A549 (cell line): Measurements from ENCODE around the gene ITGA1. TPM values are rescaled to one million over a fixed set of nuclear protein-coding genes. Genes with fewer than 3 reads are reported as not detected.

Source experiments
- ATAC-seq, 2 experiments: fragments of 200-7000 bp in 1 of 2; fragments of >200 bp in 1 of 2; cut with Nextera tagmentation in 1 of 2; cut with Tn5 transposase in 1 of 2; 3 replicates each; pipeline versions ENCODE4 v1.8.0 to v1.9.1; 2018 to 2020; ENCODE audit warnings: mild to moderate bottlenecking in 1 of 2, moderate library complexity in 1 of 2
- CTCF ChIA-PET: fragments of 300-600 bp; sonication (Branson Sonifier 250); formaldehyde crosslinking; extraction: SDS; loops from one replicate; lab custom pipeline; 2021; ENCODE audit warnings: antibody characterized with exemption, inconsistent platforms; lab: Yijun Ruan, JAX
- POLR2A ChIA-PET: fragments of 350-600 bp; formaldehyde crosslinking; extraction: SDS; loops from one replicate; lab custom pipeline; 2021; ENCODE audit warnings: antibody characterized with exemption, inconsistent platforms; lab: Yijun Ruan, JAX
- DNase-seq, 2 experiments: peaks; one replicate each; pipeline versions ENCODE4 v3.0.0 to v3.0.0-alpha.2; 2011 to 2016; ENCODE audit warnings: low read depth in 1 of 2, low spot score in 1 of 2
- FAIRE-seq: peaks from 2 replicates; lab custom pipeline; 2011; peaks lifted over from hg19 to GRCh38; lab: Jason Lieb, UNC
- H3K27ac ChIP-seq, 2 experiments: fragments of >200 bp; sonication (Bioruptor Twin); formaldehyde crosslinking; 3 replicates each; pipeline ENCODE4 v1.5.1; 2016 to 2017
- H3K4me1 ChIP-seq: fragments of >200 bp; sonication (Bioruptor Twin); formaldehyde crosslinking; 3 replicates; pipeline ENCODE4 v1.6.1; 2016
- H3K4me2 ChIP-seq: fragments of >200 bp; sonication (Bioruptor Twin); formaldehyde crosslinking; 3 replicates; pipeline ENCODE4 v1.6.1; 2016
- H3K4me3 ChIP-seq: fragments of >200 bp; sonication (Bioruptor Twin); formaldehyde crosslinking; 3 replicates; pipeline ENCODE4 v1.5.1; 2016
- H3K9me3 ChIP-seq: fragments of >200 bp; sonication (Bioruptor Twin); formaldehyde crosslinking; 3 replicates; pipeline ENCODE4 v1.6.1; 2016
- BHLHE40 ChIP-seq: IDR thresholded peaks from 2 replicates; pipeline ENCODE4 v1.6.1; 2012; ENCODE audit warnings: low read depth, low read length, inconsistent platforms
- CHD2 ChIP-seq: fragments of 150-350 bp; IDR thresholded peaks from 2 replicates; pipeline ENCODE4 v1.6.1; 2014; ENCODE audit warnings: low read length; ENCODE audit not compliant: partially characterized antibody
- E2F6 ChIP-seq: IDR thresholded peaks from 2 replicates; pipeline ENCODE4 v1.6.1; 2012; ENCODE audit warnings: low read depth, borderline replicate concordance
- EHF ChIP-seq: fragments of 250-450 bp; sonication (Bioruptor Pico); IDR thresholded peaks from 2 replicates; pipeline ENCODE4 v1.5.0; 2020; ENCODE audit warnings: mild to moderate bottlenecking
- EP300 ChIP-seq, 2 experiments: fragments of >200 bp; sonication (Bioruptor Twin); formaldehyde crosslinking; IDR thresholded peaks; 2 replicates in 1 of 2; 3 replicates in 1 of 2; pipeline ENCODE4 v1.6.1; 2016 to 2017
- ESRRA ChIP-seq: fragments of 150-350 bp; IDR thresholded peaks from 2 replicates; pipeline ENCODE4 v1.6.1; 2014; ENCODE audit warnings: mild to moderate bottlenecking, low read length, borderline replicate concordance
- FOSB ChIP-seq: fragments of 250-450 bp; sonication (Bioruptor Pico); IDR thresholded peaks from 2 replicates; pipeline ENCODE4 v1.5.0; 2020; ENCODE audit warnings: mild to moderate bottlenecking, moderate library complexity
- FOSL2 ChIP-seq, 2 experiments: fragments of 450-650 bp in 1 of 2; fragments of >200 bp in 1 of 2; sonication (Bioruptor Twin) in 1 of 2; formaldehyde crosslinking; IDR thresholded peaks; 2 replicates each; pipeline versions ENCODE4 v1.5.0 to v1.6.1; 2016 to 2020; ENCODE audit warnings: mild to moderate bottlenecking in 1 of 2, moderate library complexity in 1 of 2
- GATA3 ChIP-seq: IDR thresholded peaks from 2 replicates; pipeline ENCODE4 v1.6.1; 2012; ENCODE audit warnings: borderline replicate concordance
- HDAC2 ChIP-seq: fragments of 200-600 bp; sonication (generic); IDR thresholded peaks from 2 replicates; pipeline ENCODE4 v1.6.1; 2016
- HEYL ChIP-seq: fragments of 250-450 bp; sonication (Bioruptor Pico); IDR thresholded peaks from 2 replicates; pipeline ENCODE4 v1.8.0; 2021; ENCODE audit warnings: mild to moderate bottlenecking, moderate library complexity
- KDM5A ChIP-seq: fragments of 200-600 bp; sonication (generic); IDR thresholded peaks from 2 replicates; pipeline ENCODE4 v1.6.1; 2016; ENCODE audit warnings: antibody characterized with exemption, mild to moderate bottlenecking
- MAFK ChIP-seq: fragments of 450-650 bp; IDR thresholded peaks from 2 replicates; pipeline ENCODE4 v1.6.1; 2014; ENCODE audit not compliant: partially characterized antibody
- MAZ ChIP-seq: fragments of 150-350 bp; IDR thresholded peaks from 2 replicates; pipeline ENCODE4 v1.6.1; 2014; ENCODE audit warnings: antibody characterized with exemption, low read depth, low read length, borderline replicate concordance
- MYC ChIP-seq: IDR thresholded peaks from 2 replicates; pipeline ENCODE4 v1.6.1; 2012; ENCODE audit warnings: mild to moderate bottlenecking, inconsistent platforms, low read length, improper control_type of control experiment, borderline replicate concordance
- PHF8 ChIP-seq: fragments of 200-600 bp; sonication (generic); IDR thresholded peaks from 2 replicates; pipeline ENCODE4 v1.6.1; 2016; ENCODE audit warnings: low read depth, mild to moderate bottlenecking, antibody characterized with exemption, moderate library complexity, borderline replicate concordance
- POLR2A ChIP-seq: IDR thresholded peaks from 2 replicates; pipeline ENCODE4 v1.6.1; 2012; ENCODE audit warnings: mild to moderate bottlenecking, low read length
- RFX5 ChIP-seq: fragments of 450-650 bp; IDR thresholded peaks from 2 replicates; pipeline ENCODE4 v1.7.1; 2014; ENCODE audit warnings: antibody characterized with exemption, mild to moderate bottlenecking, moderate library complexity
- RNF2 ChIP-seq: fragments of 200-600 bp; sonication (generic); IDR thresholded peaks from 2 replicates; pipeline ENCODE4 v1.6.1; 2016; ENCODE audit warnings: low read depth, mild to moderate bottlenecking, antibody characterized with exemption, moderate library complexity, borderline replicate concordance
- SMC3 ChIP-seq: fragments of >200 bp; sonication (Bioruptor Twin); formaldehyde crosslinking; IDR thresholded peaks from 3 replicates; pipeline ENCODE4 v1.6.1; 2018; ENCODE audit warnings: inconsistent platforms
- SREBF2 ChIP-seq: fragments of 450-650 bp; IDR thresholded peaks from 2 replicates; pipeline ENCODE4 v1.6.1; 2014; ENCODE audit warnings: mild to moderate bottlenecking, moderate library complexity
- TP53 ChIP-seq: fragments of 250-450 bp; sonication (Bioruptor Pico); IDR thresholded peaks from 2 replicates; pipeline ENCODE4 v1.5.0; 2021; ENCODE audit warnings: mild to moderate bottlenecking, moderate library complexity
- ZFP36 ChIP-seq: fragments of 450-650 bp; IDR thresholded peaks from 2 replicates; pipeline ENCODE4 v1.6.1; 2014; ENCODE audit warnings: borderline replicate concordance; ENCODE audit not compliant: partially characterized antibody
- ZNF302 ChIP-seq: fragments of 250-450 bp; sonication (Bioruptor Pico); IDR thresholded peaks from 2 replicates; pipeline ENCODE4 v1.9.0; 2021; ENCODE audit warnings: inconsistent platforms, mild to moderate bottlenecking, moderate library complexity
- WGBS: methylation state at CpG from one replicate; pipeline ENCODE4 v1.1.6; 2017; ENCODE audit errors: missing lambda C conversion rate; 5-methylcytosine and 5-hydroxymethylcytosine counted together
- polyA plus RNA-seq, 4 experiments: library from polyadenylated mRNA; depleted of rRNA in 3 of 4; stranded (reverse); fragments of >200 nt; fragmentation: RNase III in 1 of 4; extraction: RNeasy Plus Mini Kit Qiagen cat#74134 plus additional on column Dnase treatment in 1 of 4; gene quantifications; 2 replicates in 3 of 4; 3 replicates in 1 of 4; pipeline ENCODE4 v1.2.3, GENCODE V29; 2011 to 2017
- TF ChIP-seq, protein P1 (sequence below): fragments of 250-450 bp; sonication (Bioruptor Pico); IDR thresholded peaks from 2 replicates; pipeline ENCODE4 v1.5.0; 2021; ENCODE audit warnings: mild to moderate bottlenecking, moderate library complexity, borderline replicate concordance
- TF ChIP-seq, protein P2 (sequence below): fragments of 150-350 bp; IDR thresholded peaks from 2 replicates; pipeline ENCODE4 v1.6.1; 2014; ENCODE audit warnings: low read depth, mild to moderate bottlenecking, low read length

The ITGA1 gene
- polyA plus RNA-seq, 2 of the 4 experiments (the other 2 are of a cell fraction): 1.5 to 5.5 TPM

DNA sequence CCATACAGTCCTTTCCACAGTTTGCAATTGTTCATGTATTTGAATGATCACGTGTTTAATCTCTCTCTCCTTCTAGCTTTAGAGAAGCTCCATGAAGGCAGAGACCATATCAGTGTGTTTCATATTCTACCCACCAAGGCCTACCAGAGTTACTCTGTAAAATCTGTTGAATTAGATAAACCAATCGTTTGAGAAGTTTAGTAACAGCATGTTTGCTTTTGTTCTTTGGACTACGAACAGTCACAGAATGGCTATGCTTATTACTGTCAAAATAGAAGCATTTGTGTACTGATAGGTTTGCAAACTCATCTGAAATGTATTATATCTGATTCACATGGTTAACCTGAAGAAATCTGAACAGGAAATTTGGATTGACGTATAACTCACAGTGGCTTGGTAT, 93.8 kb downstream of the ITGA1 start:
- ChIA-PET POLR2A (no interaction called here), CTCF (interaction anchor here (0.7 kb wide), 1 partner anchor 11 kb away, joined by 3 read pairs; no protein-coding TSS in a partner anchor)
- Histone ChIP-seq H3K9me3 (no peaks in the 10 kb centered on the region), H3K4me1 (peaks cover 11% of the 10 kb centered on the region), H3K4me3 (no peak overlapping the region), H3K27ac (no peak overlapping the region), H3K4me2 (no peak overlapping the region)
- ATAC-seq: no peak
- peak; percentile 70 for FAIRE-seq
- no peak for TF ChIP-seq RNF2
- TF ChIP-seq FOSL2 (IDR thresholded peaks at IDR 0.05): no peak
- no peak for TF ChIP-seq FOSL2 (CRISPR knock-in tag; IDR thresholded peaks at IDR 0.05)
- WGBS: 58% methylated on average over 4 of the region's 4 CpGs
- DNase-seq: no peak

GRCh38 chr5:52883110-52883509, 95.4 kb downstream of the ITGA1 start:
- no peak for DNase-seq

GRCh38 chr5:52884453-52884852, 96.7 kb downstream of the ITGA1 start:
- FAIRE-seq (no peak), ATAC-seq (no peak), DNase-seq (no peak)
- no peak overlapping the region for H3K27ac ChIP-seq
- WGBS: 51% methylated on average over 1 of the region's 1 CpG
- H3K4me1 ChIP-seq: peaks cover 11% of the 10 kb centered on the region
- H3K9me3 ChIP-seq: no peaks in the 10 kb centered on the region
- H3K4me2 ChIP-seq: no peak overlapping the region
- TF ChIP-seq BHLHE40 (no peak), CHD2 (no peak), HEYL (CRISPR knock-in tag) (no peak), SREBF2 (no peak), EP300 (IDR thresholded peaks at IDR 0.05) (no peak), MAZ (no peak)
- TF ChIP-seq, protein P1, sequence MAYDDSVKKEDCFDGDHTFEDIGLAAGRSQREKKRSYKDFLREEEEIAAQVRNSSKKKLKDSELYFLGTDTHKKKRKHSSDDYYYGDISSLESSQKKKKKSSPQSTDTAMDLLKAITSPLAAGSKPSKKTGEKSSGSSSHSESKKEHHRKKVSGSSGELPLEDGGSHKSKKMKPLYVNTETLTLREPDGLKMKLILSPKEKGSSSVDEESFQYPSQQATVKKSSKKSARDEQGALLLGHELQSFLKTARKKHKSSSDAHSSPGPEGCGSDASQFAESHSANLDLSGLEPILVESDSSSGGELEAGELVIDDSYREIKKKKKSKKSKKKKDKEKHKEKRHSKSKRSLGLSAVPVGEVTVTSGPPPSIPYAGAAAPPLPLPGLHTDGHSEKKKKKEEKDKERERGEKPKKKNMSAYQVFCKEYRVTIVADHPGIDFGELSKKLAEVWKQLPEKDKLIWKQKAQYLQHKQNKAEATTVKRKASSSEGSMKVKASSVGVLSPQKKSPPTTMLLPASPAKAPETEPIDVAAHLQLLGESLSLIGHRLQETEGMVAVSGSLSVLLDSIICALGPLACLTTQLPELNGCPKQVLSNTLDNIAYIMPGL (CRISPR knock-in tag): no peak
- POLR2A ChIA-PET: no interaction called here
- no peak overlapping the region for H3K4me3 ChIP-seq
- CTCF ChIA-PET: no interaction called here

More at GRCh38 chr5:52883110-52883509, 95.4 kb downstream of the ITGA1 start:
- FAIRE-seq (no peak), ATAC-seq (no peak)
- H3K27ac ChIP-seq: no peak overlapping the region
- WGBS: 59% methylated on average over 4 of the region's 4 CpGs
- TF ChIP-seq GATA3 (no peak), E2F6 (no peak), PHF8 (no peak), TP53 (CRISPR knock-in tag) (no peak), RNF2 (no peak), MAFK (no peak), MYC (no peak), ZFP36 (no peak), ESRRA (no peak), POLR2A (no peak)
- H3K9me3 ChIP-seq: no peaks in the 10 kb centered on the region
- no peak overlapping the region for H3K4me3 ChIP-seq
- ChIA-PET POLR2A (no interaction called here), CTCF (no interaction called here)
- H3K4me2 ChIP-seq: no peak overlapping the region
- peaks cover 11% of the 10 kb centered on the region for H3K4me1 ChIP-seq

GRCh38 chr5:52885614-52886013, 97.9 kb downstream of the ITGA1 start:
- H3K4me2 ChIP-seq: peak overlapping the region; percentile 17; the same call in 1 of the 3 replicates
- WGBS: 62% methylated on average over 4 of the region's 4 CpGs
- no peak for ATAC-seq
- no peak for DNase-seq
- no peak overlapping the region for H3K27ac ChIP-seq
- no peak for FAIRE-seq
- H3K4me1 ChIP-seq: peaks cover 11% of the 10 kb centered on the region
- CTCF ChIA-PET: interaction anchor here (0.7 kb wide), 1 partner anchor 9 kb away, joined by 3 read pairs; no protein-coding TSS in a partner anchor
- H3K9me3 ChIP-seq: no peaks in the 10 kb centered on the region
- H3K4me3 ChIP-seq: no peak overlapping the region
- POLR2A ChIA-PET: no interaction called here
- no peak for TF ChIP-seq FOSB
- no peak for TF ChIP-seq KDM5A
- TF ChIP-seq GATA3: no peak
- no peak for TF ChIP-seq E2F6
- TF ChIP-seq FOSL2 (IDR thresholded peaks at IDR 0.05): no peak
- no peak for TF ChIP-seq FOSL2 (CRISPR knock-in tag; IDR thresholded peaks at IDR 0.05)
- TF ChIP-seq HDAC2: no peak
- TF ChIP-seq, protein P2, sequence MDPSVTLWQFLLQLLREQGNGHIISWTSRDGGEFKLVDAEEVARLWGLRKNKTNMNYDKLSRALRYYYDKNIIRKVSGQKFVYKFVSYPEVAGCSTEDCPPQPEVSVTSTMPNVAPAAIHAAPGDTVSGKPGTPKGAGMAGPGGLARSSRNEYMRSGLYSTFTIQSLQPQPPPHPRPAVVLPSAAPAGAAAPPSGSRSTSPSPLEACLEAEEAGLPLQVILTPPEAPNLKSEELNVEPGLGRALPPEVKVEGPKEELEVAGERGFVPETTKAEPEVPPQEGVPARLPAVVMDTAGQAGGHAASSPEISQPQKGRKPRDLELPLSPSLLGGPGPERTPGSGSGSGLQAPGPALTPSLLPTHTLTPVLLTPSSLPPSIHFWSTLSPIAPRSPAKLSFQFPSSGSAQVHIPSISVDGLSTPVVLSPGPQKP: no peak
- TF ChIP-seq ZNF302: no peak
- no peak for TF ChIP-seq RFX5
- TF ChIP-seq SMC3: no peak
- TF ChIP-seq EHF (CRISPR knock-in tag): no peak
